Liver (tissue), 3 donors: Measurements from ENCODE around the gene PCDHA2.
"Not testable (repeated sequence)": the region's sequence is repeated elsewhere in the genome, so short reads cannot be mapped to it uniquely, and the experiment has no call there.

ENCODE experiments used
- CTCF ChIP-seq: fragments of 150-350 bp; IDR thresholded peaks from 2 replicates; pipeline ENCODE4 v1.5.1; 2017; ENCODE audit warnings: improper control_type of control experiment, low read depth, low read length; ENCODE audit not compliant: missing input control
- FOXA1 ChIP-seq: IDR thresholded peaks from 2 replicates; pipeline ENCODE4 v1.6.1; 2016; ENCODE audit warnings: antibody characterized with exemption
- GABPA ChIP-seq, 2 donors: IDR thresholded peaks in 1 of 2; conservative IDR thresholded peaks in 1 of 2; 2 replicates each; pipeline ENCODE4 v1.6.1; 2016; ENCODE audit warnings: antibody characterized with exemption in 2 of 2, mild to moderate bottlenecking in 1 of 2, moderate library complexity in 1 of 2
- RAD21 ChIP-seq, 2 donors: IDR thresholded peaks; 2 replicates each; pipeline ENCODE4 v1.6.1; 2016; ENCODE audit warnings: antibody characterized with exemption in 2 of 2, mild to moderate bottlenecking in 2 of 2
- REST ChIP-seq: IDR thresholded peaks from 2 replicates; pipeline ENCODE4 v1.6.1; 2016; ENCODE audit warnings: antibody characterized with exemption, mild to moderate bottlenecking
- TAF1 ChIP-seq: conservative IDR thresholded peaks from 2 replicates; pipeline ENCODE4 v1.6.1; 2016; ENCODE audit warnings: antibody characterized with exemption, mild to moderate bottlenecking
- ZBTB33 ChIP-seq: IDR thresholded peaks from 2 replicates; pipeline ENCODE4 v1.6.1; 2016; ENCODE audit warnings: antibody characterized with exemption
- donor health status: healthy.
- donor health status: healthy.

GRCh38 chr5:140802381-140802780, 7.7 kb downstream of the PCDHA2 start:
- not testable (repeated sequence) for TF ChIP-seq ZBTB33; TAF1; CTCF; RAD21 (IDR thresholded peaks at IDR 0.05); FOXA1; REST; GABPA (IDR thresholded peaks at IDR 0.05 in 1 of 2, conservative IDR thresholded peaks at IDR 0.05 in 1 of 2)
